Mammary epithelial cell (primary cell): ENCODE measurements around the gene PALD1.

Source experiments
- EZH2 ChIP-seq: IDR thresholded peaks from 2 replicates; pipeline ENCODE4 v1.6.1; 2012; ENCODE audit warnings: low read length, inconsistent platforms, borderline replicate concordance
- TF ChIP-seq, protein P1 (sequence below), 2 donors: IDR thresholded peaks in 1 of 2; conservative IDR thresholded peaks in 1 of 2; 2 replicates each; pipeline ENCODE4 v1.5.1; 2011 to 2012; ENCODE audit warnings: inconsistent platforms in 2 of 2, low read length in 2 of 2, mild to moderate bottlenecking in 2 of 2, control low read depth in 1 of 2, low read depth in 1 of 2; ENCODE audit not compliant: insufficient read depth in 1 of 2; ENCODE audit errors: extremely low read depth in 1 of 2

DNA sequence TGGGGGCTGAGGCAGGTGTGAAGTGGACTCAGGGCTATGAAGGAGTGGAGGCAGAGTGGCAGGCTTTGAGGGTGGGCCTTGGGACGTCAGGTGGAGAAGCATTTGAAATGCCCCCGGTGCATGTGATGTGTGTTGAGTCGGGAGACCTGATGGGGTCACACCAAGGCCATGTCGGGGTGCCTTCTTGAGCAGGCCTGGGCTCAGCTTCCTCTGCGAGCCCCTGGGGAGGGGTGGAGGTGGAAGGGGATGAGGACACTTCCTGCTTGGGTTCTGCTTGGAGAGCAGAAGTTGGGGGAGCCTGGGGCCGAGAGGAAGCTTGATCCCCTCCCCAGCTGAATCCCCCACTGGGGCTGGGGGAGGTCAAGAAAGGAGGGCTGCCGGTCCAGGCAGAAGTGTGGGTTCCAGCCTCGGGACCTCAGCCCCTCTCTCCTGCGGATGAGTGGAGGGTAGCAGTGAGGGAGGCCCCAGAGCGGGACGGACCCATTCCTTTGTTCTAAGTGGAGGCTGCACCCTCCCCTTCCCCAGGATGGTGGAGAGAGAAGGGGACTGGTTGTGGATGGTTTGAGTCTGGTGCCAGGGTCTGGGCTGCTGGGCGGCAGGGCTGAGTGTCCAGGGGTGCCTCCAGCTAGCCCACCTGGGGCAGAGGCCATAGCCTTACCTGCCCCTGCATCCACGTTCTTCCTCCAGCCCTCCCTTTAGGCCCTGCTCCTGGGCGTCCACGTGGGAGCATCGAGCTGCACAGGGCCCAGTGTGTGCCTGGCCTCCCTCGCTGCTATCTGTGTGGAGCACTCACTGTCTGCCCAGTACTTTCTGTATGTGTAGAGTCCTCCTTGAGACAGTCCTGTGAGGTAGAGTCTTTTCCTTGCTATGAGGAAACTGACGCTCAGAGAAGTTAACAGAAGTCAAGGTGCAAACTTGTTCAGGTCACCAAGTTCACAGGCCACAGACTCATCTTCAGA, 87.3 kb downstream of the PALD1 start:
- TF ChIP-seq, protein P1, sequence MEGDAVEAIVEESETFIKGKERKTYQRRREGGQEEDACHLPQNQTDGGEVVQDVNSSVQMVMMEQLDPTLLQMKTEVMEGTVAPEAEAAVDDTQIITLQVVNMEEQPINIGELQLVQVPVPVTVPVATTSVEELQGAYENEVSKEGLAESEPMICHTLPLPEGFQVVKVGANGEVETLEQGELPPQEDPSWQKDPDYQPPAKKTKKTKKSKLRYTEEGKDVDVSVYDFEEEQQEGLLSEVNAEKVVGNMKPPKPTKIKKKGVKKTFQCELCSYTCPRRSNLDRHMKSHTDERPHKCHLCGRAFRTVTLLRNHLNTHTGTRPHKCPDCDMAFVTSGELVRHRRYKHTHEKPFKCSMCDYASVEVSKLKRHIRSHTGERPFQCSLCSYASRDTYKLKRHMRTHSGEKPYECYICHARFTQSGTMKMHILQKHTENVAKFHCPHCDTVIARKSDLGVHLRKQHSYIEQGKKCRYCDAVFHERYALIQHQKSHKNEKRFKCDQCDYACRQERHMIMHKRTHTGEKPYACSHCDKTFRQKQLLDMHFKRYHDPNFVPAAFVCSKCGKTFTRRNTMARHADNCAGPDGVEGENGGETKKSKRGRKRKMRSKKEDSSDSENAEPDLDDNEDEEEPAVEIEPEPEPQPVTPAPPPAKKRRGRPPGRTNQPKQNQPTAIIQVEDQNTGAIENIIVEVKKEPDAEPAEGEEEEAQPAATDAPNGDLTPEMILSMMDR (conservative IDR thresholded peaks at IDR 0.05 in 1 of 2, IDR thresholded peaks at IDR 0.05 in 1 of 2; ENCODE audit: extremely low read depth in 1 of 2, insufficient read depth in 1 of 2, low read depth in 1 of 2, low read length in 2 of 2), result no peak
- TF ChIP-seq EZH2, result no peak
